Posterior vena cava (tissue), 2 donors: ENCODE results near the gene TTC14. TPM values are rescaled to one million over a fixed set of nuclear protein-coding genes. Genes with fewer than 3 reads are reported as not detected.
"Not testable (repeated sequence)": the region's sequence is repeated elsewhere in the genome, so short reads cannot be mapped to it uniquely, and the experiment has no call there.

Experiments used
- DNase-seq: peaks from one replicate; pipeline ENCODE4 v3.0.0-alpha.2; 2020; ENCODE audit warnings: low spot score
- intact Hi-C, 2 donors: fragments of 100-400 bp; cut with DNase I; formaldehyde crosslinking; loops; one replicate each; pipeline versions ENCODE4 v1.14.1 to v1.14.2; 2022 to 2023
- long read RNA-seq, 2 donors: library from polyadenylated mRNA; unstranded; transcript quantifications; one replicate each; pipeline ENCODE4 v2.0.0, GENCODE V29; 2020 to 2021
- total RNA-seq, 2 donors: library from RNA; stranded (reverse); fragmentation: NEBNext Ultra II Directional; extraction: Animal tissue kit (Norgen Biotek cat#: 25700); gene quantifications; one replicate each; pipeline ENCODE4 v1.2.1, GENCODE V29; 2021
- donor health status: DM: yes; HTN: yes; CAD: no.
- donor health status: DM: yes; HTN: yes; CAD: no.

Gene TTC14, protein sequence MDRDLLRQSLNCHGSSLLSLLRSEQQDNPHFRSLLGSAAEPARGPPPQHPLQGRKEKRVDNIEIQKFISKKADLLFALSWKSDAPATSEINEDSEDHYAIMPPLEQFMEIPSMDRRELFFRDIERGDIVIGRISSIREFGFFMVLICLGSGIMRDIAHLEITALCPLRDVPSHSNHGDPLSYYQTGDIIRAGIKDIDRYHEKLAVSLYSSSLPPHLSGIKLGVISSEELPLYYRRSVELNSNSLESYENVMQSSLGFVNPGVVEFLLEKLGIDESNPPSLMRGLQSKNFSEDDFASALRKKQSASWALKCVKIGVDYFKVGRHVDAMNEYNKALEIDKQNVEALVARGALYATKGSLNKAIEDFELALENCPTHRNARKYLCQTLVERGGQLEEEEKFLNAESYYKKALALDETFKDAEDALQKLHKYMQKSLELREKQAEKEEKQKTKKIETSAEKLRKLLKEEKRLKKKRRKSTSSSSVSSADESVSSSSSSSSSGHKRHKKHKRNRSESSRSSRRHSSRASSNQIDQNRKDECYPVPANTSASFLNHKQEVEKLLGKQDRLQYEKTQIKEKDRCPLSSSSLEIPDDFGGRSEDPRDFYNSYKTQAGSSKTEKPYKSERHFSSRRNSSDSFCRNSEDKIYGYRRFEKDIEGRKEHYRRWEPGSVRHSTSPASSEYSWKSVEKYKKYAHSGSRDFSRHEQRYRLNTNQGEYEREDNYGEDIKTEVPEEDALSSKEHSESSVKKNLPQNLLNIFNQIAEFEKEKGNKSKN
- 10 to 100 TPM; 42.9 to 43.3 TPM for total RNA-seq
- long read RNA-seq, donor 1, partial matches to known transcripts = 1 of 7 reads
- long read RNA-seq, donor 1, other reads (novel, unspliced or antisense) = 4 of 7 reads
- long read RNA-seq, donor 2, full-length matches to known transcripts = 8 of 40 reads
- long read RNA-seq, donor 2, partial matches to known transcripts = 29 of 40 reads
- long read RNA-seq, donor 2, other reads (novel, unspliced or antisense) = 3 of 40 reads

DNA sequence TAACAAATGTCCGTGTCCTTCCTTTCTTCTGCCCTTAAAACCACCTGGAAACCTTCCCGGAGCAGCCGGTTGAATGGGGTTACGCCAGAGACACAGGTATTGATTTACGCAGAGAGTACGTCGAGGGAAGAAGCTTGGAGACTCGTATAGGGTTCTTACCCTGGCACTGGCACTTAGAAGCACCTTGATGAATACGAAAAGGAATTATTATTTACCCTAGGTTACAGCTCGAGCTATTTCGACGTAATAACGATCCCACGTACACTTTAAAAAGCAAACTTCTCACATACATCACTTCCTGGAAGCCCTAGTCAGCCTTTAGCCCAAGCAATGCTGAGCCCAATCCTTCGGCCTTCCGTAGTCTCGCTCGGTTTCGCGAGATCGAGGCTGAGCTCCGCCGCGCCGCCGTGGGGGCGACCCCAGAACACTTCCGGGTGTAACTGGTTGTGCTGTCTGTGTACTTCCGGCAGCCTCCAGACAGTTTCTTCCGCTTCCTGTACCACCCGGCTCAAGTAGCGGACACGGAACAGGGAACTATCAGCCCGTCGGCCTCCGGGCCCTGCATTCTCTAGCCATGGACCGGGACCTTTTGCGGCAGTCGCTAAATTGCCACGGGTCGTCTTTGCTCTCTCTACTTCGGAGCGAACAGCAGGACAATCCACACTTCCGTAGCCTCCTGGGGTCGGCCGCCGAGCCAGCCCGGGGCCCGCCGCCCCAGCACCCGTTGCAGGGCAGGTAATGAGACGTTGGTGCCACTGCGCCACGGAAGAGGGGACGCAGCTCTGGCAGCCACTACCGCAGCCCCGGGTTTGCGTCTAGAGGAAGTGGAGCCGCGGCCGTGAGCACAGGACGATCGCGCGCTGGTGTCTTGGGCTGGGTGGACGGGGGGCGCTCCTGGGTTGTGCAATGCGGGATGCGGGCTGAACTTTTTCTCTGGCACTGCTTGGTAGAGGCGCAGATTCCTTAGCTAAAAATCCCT lies at the start of gene TTC14:
TSS of gene TTC14 (plus strand) at position 476 of the 979 bp plus-strand sequence. CDS start at position 575, 99 bp downstream.
- intact Hi-C loops = loop anchor here in 1 of 2 donors (10.0 kb wide), 1 partner anchor 383 kb away; the partner anchor contains the start of gene DNAJC19
- DNase-seq = peak; percentile 97

GRCh38 chr3:180563406-180563805 lies 38.6 kb upstream of the TTC14 start:
- intact Hi-C loops = no loop called here

GRCh38 chr3:180564676-180565075 lies 37.3 kb upstream of the TTC14 start:
- intact Hi-C loops = no loop called here
- DNase-seq = no peak

More at GRCh38 chr3:180563406-180563805, 38.6 kb upstream of the TTC14 start:
- no peak for DNase-seq

- intact Hi-C loops = no loop called here
These were observed 31.7 kb upstream of the TTC14 start for GRCh38 chr3:180570238-180570637.

GRCh38 chr3:180571831-180572598 lies 29.9 kb upstream of the TTC14 start:
- DNase-seq = no peak
- intact Hi-C loops = no loop called here

More at GRCh38 chr3:180570238-180570637, 31.7 kb upstream of the TTC14 start:
- no peak for DNase-seq

- DNase-seq = no peak
- intact Hi-C loops = no loop called here
These were observed 26.4 kb upstream of the TTC14 start for GRCh38 chr3:180575571-180575970.

DNA sequence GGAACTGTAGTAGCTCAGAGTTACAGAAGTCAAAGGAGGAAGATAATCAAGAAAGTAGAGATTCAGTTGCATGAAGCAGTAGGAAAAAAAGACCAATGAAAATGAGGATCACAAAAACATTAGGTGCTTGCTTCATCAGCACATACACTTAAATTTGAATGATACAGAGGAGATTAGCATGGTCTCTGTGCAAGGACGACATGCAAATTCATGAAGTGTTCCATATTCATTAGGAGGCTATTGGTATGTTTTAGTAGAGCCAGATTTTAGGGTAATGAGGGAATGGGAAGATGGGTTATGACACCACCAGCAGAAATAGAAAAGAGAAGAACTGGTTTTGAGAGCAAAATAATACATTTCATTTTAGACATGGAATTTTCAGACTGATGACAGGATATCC lies 21.0 kb upstream of the TTC14 start:
- intact Hi-C loops = loop anchor here in 1 of 2 donors (10.0 kb wide), 1 partner anchor 1186 kb away; no protein-coding TSS in a partner anchor
- no peak for DNase-seq

DNA sequence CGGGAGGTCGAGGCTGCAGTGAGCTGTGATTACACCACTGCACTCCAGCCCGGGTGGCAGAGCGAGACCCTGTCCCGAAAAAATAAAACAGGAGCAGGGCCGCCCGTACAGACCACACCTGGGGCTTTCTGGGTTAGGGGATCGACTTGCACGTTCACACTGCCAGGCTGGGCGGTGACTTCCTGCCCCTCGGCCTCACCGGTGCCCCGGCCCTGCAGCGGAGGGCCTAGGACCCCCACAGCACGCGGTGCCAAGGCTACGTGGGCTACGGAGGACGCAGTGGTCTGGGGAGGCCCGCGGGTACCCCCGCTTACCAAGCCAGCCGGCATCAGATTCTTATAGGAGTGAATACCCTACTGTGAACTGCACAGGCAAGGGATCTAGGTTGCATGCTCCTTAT lies 11.6 kb upstream of the TTC14 start:
- intact Hi-C loops = loop anchor here in 1 of 2 donors (10.0 kb wide), 1 partner anchor 666 kb away; no protein-coding TSS in a partner anchor
- DNase-seq = no peak

DNA sequence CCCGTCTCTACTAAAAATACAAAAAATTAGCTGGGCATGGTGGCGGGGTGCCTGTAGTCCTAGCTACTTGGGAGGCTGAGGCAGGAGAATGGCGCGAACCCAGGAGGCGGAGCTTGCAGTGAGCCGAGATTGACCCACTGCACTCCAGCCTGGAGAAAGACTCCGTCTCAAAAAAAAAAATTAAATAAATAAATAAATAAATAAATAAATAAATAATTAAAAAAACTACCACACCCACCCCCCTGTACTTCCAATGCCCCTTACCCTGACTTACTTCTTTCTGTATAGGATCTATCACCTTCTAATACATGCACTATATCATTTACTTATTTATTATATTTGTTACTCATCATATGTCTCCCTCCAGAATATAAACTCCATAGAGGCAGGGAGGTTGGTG lies 8.3 kb upstream of the TTC14 start:
- not testable (repeated sequence) for DNase-seq
- intact Hi-C loops = loop anchor here in 1 of 2 donors (10.0 kb wide), 1 partner anchor 669 kb away; no protein-coding TSS in a partner anchor

DNA sequence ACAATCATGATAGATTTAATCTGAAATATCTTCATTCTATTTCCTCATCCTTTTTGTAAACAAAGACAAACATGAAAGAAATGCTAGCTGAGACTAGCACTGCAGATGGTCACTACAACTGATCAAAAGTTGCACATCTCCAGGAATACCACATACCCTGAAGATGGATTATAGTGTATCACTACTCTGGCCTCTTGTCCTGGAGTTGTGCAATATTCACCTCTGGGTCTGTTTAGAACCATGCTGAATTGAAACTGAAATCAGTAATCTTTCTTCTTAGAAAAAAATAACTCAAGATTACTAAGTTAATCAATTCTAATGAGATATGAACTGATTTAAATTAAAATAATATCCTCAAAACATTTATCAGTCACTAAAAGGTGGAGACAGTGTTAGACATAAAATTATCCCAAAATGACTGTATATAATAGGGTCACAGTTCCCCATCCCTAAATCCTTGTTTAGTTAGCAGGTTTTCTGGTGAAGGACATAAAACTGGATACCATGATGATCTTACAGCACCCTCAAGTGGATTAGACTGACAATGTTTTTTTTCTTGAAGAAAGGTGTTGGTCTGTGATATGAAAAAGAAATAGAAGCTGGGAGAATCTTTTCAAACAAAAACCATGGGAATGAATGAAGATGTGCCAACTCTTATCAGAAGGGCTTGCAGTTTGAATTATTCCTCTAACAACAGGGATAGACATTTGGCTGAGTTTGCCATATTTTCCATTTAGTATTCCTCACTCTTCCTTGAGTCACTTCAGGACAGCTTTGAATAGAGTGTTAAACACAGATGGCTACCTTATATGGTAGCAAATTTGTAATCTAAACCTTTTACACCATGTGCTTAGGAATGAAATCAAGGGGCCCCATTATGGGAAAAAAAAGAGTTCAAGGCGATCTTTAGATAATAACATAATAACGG lies 7.1 kb upstream of the TTC14 start:
- intact Hi-C loops = loop anchor here in 1 of 2 donors (10.0 kb wide), 1 partner anchor 670 kb away; no protein-coding TSS in a partner anchor
- no peak for DNase-seq

GRCh38 chr3:180595559-180595935 lies 6.4 kb upstream of the TTC14 start:
- no peak for DNase-seq
- intact Hi-C loops = loop anchor here in 1 of 2 donors (10.0 kb wide), 1 partner anchor 671 kb away; no protein-coding TSS in a partner anchor

- DNase-seq = no peak
- intact Hi-C loops = loop anchor here in 1 of 2 donors (10.0 kb wide), 1 partner anchor 384 kb away; the partner anchor contains the start of gene DNAJC19
These were observed 1.5 kb upstream of the TTC14 start for GRCh38 chr3:180600473-180600872.

- intact Hi-C loops = no loop called here
- no peak for DNase-seq
These were observed 9.0 kb downstream of the TTC14 start for GRCh38 chr3:180611006-180611405.

DNA sequence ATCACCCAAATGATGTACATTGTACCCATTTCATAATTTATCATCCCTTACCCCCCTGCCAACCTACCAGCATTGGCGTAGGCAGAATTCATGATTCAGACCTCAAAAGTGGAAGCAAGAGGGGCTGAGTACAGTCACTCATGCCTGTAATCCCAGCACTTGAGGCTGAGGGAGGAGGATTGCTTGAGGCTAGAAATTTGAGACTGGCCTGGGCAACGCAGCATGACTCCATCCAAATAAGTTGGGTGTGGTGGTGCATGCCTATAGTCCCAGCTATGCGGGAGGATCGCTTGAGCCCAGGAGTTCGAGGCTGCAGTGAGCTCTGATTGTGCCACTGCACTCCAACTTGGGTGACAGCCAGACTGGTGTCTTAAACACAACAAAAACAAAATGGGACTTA lies 10.4 kb downstream of the TTC14 start:
- intact Hi-C loops = no loop called here
- DNase-seq = no peak

DNA sequence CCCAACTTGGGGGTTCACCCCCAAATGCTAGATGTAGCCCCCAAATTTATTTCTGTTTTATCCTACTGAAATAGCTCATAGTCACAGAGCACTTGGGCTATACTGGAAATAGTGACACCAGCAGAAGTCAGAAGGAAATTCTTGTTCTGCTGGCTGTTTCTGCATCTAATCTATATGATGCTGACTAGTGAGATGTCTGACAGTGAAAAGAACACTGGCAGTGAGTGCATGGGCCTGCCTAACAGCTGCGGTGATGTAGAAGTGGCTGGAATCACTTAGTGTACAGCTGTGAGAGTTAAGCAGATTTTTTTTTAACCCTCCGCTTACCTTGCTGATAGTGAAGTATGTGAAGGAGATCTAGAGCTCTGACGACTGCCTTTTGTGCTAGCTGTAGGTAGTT lies 14.0 kb downstream of the TTC14 start:
- DNase-seq = no peak
- intact Hi-C loops = no loop called here

DNA sequence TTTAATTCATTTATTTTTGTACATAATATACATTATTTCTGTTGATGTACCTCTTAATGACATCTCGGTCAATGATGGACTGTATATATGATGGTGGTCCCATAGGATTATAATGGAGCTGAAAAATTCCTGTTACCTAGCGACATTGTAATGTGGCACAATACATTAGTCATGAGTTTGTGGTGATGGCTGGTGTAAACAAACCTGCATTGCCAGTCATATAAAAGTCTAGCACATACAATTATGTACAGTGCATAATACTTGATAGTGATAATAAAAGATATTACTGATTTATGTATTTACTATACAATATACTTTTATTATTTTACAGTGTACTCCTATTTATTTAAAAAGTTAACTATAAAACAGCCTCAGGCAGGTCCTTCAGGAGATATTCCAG lies 15.1 kb downstream of the TTC14 start:
- intact Hi-C loops = no loop called here
- no peak for DNase-seq
